HG02678 (cell line): ENCODE measurements around the gene GGTLC2.
"Not testable (repeated sequence)": the region's sequence is repeated elsewhere in the genome, so short reads cannot be mapped to it uniquely, and the experiment has no call there.

Source experiments
- ATAC-seq: cut with Tn5 transposase; IDR thresholded peaks from one replicate; pipeline ENCODE4 v1.9.1; 2021; ENCODE audit warnings: mild to moderate bottlenecking, moderate library complexity; ENCODE audit not compliant: unreplicated experiment

The GGTLC2 gene

GRCh38 chr22:22644314-22644713, at the start of gene GGTLC2:
Gene GGTLC2, plus strand, starts transcription at chr22:22644614. Its CDS starts 1,732 bp downstream, at chr22:22646346.
- ATAC-seq, result not testable (repeated sequence)

- no peak for ATAC-seq
These were observed 49.2 kb upstream of the GGTLC2 start for GRCh38 chr22:22595001-22595835.

GRCh38 chr22:22598144-22598543, 46.3 kb upstream of the GGTLC2 start:
- ATAC-seq, result no peak

GRCh38 chr22:22599248-22599647, 45.2 kb upstream of the GGTLC2 start:
- ATAC-seq, result no peak

- no peak for ATAC-seq
These were observed 43.7 kb upstream of the GGTLC2 start for GRCh38 chr22:22600531-22601261.

- ATAC-seq, result no peak
These were observed 40.9 kb upstream of the GGTLC2 start for GRCh38 chr22:22603470-22603947.

GRCh38 chr22:22604326-22605073, 39.9 kb upstream of the GGTLC2 start:
- ATAC-seq, result no peak

- ATAC-seq, result no peak
These were observed 39.4 kb upstream of the GGTLC2 start for GRCh38 chr22:22605074-22605404.

GRCh38 chr22:22608022-22608421, 36.4 kb upstream of the GGTLC2 start:
- ATAC-seq, result not testable (repeated sequence)

- no peak for ATAC-seq
These were observed 35.1 kb upstream of the GGTLC2 start for GRCh38 chr22:22609291-22609690.

- no peak for ATAC-seq
These were observed 31.9 kb upstream of the GGTLC2 start for GRCh38 chr22:22612516-22612915.

- no peak for ATAC-seq
These were observed 30.3 kb upstream of the GGTLC2 start for GRCh38 chr22:22614065-22614464.

GRCh38 chr22:22616636-22617035, 27.8 kb upstream of the GGTLC2 start:
- ATAC-seq, result no peak

- no peak for ATAC-seq
These were observed 26.0 kb upstream of the GGTLC2 start for GRCh38 chr22:22618448-22618847.

GRCh38 chr22:22618923-22619322, 25.5 kb upstream of the GGTLC2 start:
- ATAC-seq, result no peak

- ATAC-seq, result no peak
These were observed 24.5 kb upstream of the GGTLC2 start for GRCh38 chr22:22619765-22620414.

GRCh38 chr22:22628546-22629495, 15.6 kb upstream of the GGTLC2 start:
- not testable (repeated sequence) for ATAC-seq

GRCh38 chr22:22631223-22631652, 13.2 kb upstream of the GGTLC2 start:
- ATAC-seq, result not testable (repeated sequence)

- not testable (repeated sequence) for ATAC-seq
These were observed 12.2 kb upstream of the GGTLC2 start for GRCh38 chr22:22632226-22632625.

- not testable (repeated sequence) for ATAC-seq
These were observed 10.9 kb upstream of the GGTLC2 start for GRCh38 chr22:22633533-22633932.
